ENCODE measurements around the gene UST. TPM values are rescaled to one million over a fixed set of nuclear protein-coding genes. Genes with fewer than 3 reads are reported as not detected.

The UST gene
- total RNA-seq, 1 donor from 2014 or later: 9.7 TPM

DNA sequence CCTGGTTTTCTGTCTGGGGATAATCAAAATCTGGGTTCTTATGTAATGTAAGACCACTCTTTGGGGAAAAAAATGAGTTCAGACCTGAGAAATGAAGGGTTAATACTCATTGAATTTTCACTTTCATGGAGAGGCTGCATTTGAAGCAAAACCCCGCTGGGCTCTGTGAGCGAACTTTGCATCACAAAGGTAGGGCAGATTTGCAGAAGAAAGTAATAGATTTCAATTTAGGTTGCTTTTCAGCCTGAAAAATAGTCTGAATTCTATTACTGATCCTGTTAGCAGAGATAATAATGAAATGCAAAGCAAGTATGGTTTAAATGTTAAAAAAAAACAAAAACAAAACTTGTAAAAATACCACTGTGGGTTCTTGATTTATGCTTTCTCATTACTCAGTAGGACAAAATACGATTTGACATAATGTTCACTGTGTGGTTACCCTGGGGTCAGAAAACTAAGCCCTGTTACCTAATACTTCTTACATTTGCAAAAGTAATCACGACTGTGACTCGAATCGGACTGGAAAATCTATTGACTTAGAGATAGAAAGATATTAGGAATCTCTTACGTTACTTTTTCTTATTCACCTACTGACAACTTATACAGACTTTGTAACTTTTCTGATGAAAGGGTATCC lies 72.2 kb downstream of the UST start:
- Mint-ChIP-seq H3K27me3 (peaks cover 4% of the 10 kb centered on the region), H3K27ac (no peak overlapping the region), H3K4me1 (ENCODE audit: unreplicated experiment) (peaks cover 18% of the 10 kb centered on the region), H3K4me3 (no peak overlapping the region), H3K36me3 (no peaks in the 10 kb centered on the region), H3K9me3 (peaks cover 6% of the 10 kb centered on the region)
- no peak for DNase-seq (ENCODE audit: extremely low spot score, unreplicated experiment)
- TF ChIP-seq, protein P1, sequence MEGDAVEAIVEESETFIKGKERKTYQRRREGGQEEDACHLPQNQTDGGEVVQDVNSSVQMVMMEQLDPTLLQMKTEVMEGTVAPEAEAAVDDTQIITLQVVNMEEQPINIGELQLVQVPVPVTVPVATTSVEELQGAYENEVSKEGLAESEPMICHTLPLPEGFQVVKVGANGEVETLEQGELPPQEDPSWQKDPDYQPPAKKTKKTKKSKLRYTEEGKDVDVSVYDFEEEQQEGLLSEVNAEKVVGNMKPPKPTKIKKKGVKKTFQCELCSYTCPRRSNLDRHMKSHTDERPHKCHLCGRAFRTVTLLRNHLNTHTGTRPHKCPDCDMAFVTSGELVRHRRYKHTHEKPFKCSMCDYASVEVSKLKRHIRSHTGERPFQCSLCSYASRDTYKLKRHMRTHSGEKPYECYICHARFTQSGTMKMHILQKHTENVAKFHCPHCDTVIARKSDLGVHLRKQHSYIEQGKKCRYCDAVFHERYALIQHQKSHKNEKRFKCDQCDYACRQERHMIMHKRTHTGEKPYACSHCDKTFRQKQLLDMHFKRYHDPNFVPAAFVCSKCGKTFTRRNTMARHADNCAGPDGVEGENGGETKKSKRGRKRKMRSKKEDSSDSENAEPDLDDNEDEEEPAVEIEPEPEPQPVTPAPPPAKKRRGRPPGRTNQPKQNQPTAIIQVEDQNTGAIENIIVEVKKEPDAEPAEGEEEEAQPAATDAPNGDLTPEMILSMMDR (conservative IDR thresholded peaks at IDR 0.05): no peak

DNA sequence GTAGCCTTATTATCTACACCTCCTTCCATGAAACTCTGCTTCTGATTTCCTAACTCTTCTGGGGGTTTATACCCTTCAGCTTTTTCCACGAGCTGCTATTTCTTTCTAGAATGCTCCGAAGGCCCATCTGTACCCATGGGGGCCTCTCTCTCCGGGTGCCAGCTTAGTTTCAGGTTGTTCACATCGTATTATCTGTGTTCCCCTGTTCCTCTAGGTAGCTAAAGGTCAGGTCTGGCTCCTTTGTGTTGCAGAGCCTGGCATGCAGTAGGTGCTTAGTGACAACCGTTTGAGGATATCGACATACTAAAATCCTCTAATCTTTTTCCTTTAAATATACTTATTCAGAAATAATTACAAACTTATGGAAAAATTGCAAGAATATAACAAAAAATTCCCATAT lies 73.0 kb downstream of the UST start:
- no peak overlapping the region for H3K4me3 Mint-ChIP-seq
- H3K4me1 Mint-ChIP-seq (ENCODE audit: unreplicated experiment): peaks cover 18% of the 10 kb centered on the region

DNA sequence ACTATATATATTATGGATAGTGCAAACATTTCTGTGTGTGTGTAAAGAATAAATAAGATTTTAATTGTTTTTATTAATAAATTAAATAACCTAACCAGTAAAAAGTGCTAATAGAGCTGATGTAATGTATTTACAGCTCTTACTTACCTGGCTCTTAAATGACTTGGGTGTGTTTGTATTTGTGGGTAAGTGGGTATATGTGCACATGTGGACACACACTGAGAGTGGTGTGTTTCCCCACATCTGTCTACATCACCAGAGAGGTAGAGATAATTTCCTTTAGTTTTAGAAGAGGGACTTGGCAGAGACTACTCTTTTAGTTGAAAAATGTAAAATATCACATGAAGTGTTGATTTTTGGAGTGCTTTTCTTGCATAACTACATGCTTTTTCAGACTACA lies 76.0 kb downstream of the UST start:
- Mint-ChIP-seq H3K4me1 (ENCODE audit: unreplicated experiment) (peaks cover 14% of the 10 kb centered on the region), H3K27ac (no peak overlapping the region), H3K27me3 (no peaks in the 10 kb centered on the region), H3K36me3 (peaks cover 4% of the 10 kb centered on the region), H3K9me3 (no peaks in the 10 kb centered on the region), H3K4me3 (no peak overlapping the region)
- no peak for DNase-seq (ENCODE audit: extremely low spot score, unreplicated experiment)
- TF ChIP-seq, protein P1 (conservative IDR thresholded peaks at IDR 0.05): no peak

More for the DNA sequence above, 73.0 kb downstream of the UST start:
- DNase-seq (ENCODE audit: extremely low spot score, unreplicated experiment): no peak
- Mint-ChIP-seq H3K27me3 (peaks cover 4% of the 10 kb centered on the region), H3K36me3 (no peaks in the 10 kb centered on the region), H3K27ac (no peak overlapping the region), H3K9me3 (peaks cover 3% of the 10 kb centered on the region)
- TF ChIP-seq, protein P1 (conservative IDR thresholded peaks at IDR 0.05): no peak

DNA sequence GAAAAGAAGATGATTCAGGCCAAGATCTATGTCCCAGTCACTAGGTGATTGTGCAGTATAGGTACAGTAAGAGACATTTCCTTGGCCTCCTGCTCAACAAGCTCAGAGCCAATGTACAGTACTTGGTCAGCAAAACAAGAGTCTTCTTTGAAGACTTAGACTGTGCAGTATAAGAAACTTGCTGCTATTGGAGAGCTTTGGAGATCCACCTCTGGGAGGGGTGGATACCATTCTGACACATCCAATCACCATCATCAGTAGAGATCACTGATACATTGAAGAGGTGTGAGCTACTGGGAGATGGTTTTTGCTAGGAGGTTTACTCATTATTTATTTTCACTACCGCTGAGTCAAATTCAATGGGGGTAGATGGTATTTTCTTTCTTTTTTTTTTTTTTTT lies 77.5 kb downstream of the UST start:
- Mint-ChIP-seq H3K9me3 (no peaks in the 10 kb centered on the region), H3K4me1 (ENCODE audit: unreplicated experiment) (peaks cover 6% of the 10 kb centered on the region), H3K4me3 (no peak overlapping the region), H3K36me3 (peaks cover 4% of the 10 kb centered on the region), H3K27ac (no peak overlapping the region), H3K27me3 (no peaks in the 10 kb centered on the region)
- TF ChIP-seq, protein P1 (conservative IDR thresholded peaks at IDR 0.05): no peak
- DNase-seq (ENCODE audit: extremely low spot score, unreplicated experiment): no peak

DNA sequence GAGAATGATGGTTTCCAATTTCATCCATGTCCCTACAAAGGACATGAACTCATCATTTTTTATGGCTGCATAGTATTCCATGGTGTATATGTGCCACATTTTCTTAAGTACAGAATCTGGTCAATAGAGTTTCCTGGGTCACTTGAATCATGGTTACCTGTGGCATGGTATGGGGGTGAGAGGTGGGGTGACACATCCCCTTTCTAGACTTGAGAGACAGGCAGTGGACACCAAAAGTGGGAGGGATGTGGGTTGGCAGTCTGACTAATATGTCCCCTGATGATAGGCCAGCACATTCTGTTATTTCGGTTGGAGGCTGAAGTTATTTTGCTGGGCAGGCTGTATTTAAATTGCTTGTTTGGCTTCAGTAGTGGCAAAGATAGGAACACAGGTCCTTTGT lies 78.1 kb downstream of the UST start:
- DNase-seq (ENCODE audit: extremely low spot score, unreplicated experiment): no peak
- TF ChIP-seq, protein P1 (conservative IDR thresholded peaks at IDR 0.05): no peak
- Mint-ChIP-seq H3K4me3 (no peak overlapping the region), H3K36me3 (peaks cover 4% of the 10 kb centered on the region), H3K4me1 (ENCODE audit: unreplicated experiment) (no peaks in the 10 kb centered on the region), H3K27ac (no peak overlapping the region), H3K9me3 (no peaks in the 10 kb centered on the region), H3K27me3 (no peaks in the 10 kb centered on the region)
